Ovary (tissue), 3 donors: Measurements from ENCODE around the gene FER1L5.

Experiments
- CTCF ChIP-seq, 3 donors: fragments of 450-650 bp in 2 of 3; fragments of 200-600 bp in 1 of 3; IDR thresholded peaks; one replicate each; pipeline versions ENCODE4 v1.5.1 to v1.8.0; 2016 to 2022; ENCODE audit warnings: antibody characterized with exemption in 3 of 3, mild to moderate bottlenecking in 1 of 3
- POLR2A ChIP-seq: fragments of 450-650 bp; IDR thresholded peaks from one replicate; pipeline ENCODE4 v1.6.1; 2017; ENCODE audit warnings: antibody characterized with exemption, mild to moderate bottlenecking, moderate library complexity
- donor health status: DM: no; HTN: no; CAD: no.

GRCh38 chr2:96664366-96664925, 21.9 kb downstream of the FER1L5 start:
- TF ChIP-seq POLR2A (no peak), CTCF (IDR thresholded peaks at IDR 0.05) (no peak)
